RWPE1 (cell line): ENCODE data around the gene TMPRSS3.

ENCODE experiments used
- CTCF ChIA-PET: fragments of 350-600 bp; sonication (Branson Sonifier 250); formaldehyde crosslinking; extraction: SDS; loops from one replicate; lab custom pipeline; 2021; lab: Yijun Ruan, JAX
- POLR2A ChIA-PET: fragments of 400-600 bp; formaldehyde crosslinking; extraction: SDS; loops from one replicate; lab custom pipeline; 2020; ENCODE audit warnings: antibody characterized with exemption; ENCODE audit not compliant: low non-redundant PET; lab: Yijun Ruan, JAX
- DNase-seq: peaks from one replicate; pipeline ENCODE4 v3.0.0; 2012; ENCODE audit warnings: low spot score
- H3K27ac ChIP-seq: fragments of 450-650 bp; 2 replicates; pipeline ENCODE4 v1.5.1; 2017
- CTCF ChIP-seq: fragments of 450-650 bp; conservative IDR thresholded peaks from 2 replicates; pipeline ENCODE4 v1.5.1; 2017; ENCODE audit warnings: low read depth, mild to moderate bottlenecking

Gene TMPRSS3

GRCh38 chr21:42343963-42344510 is 51.8 kb downstream of the TMPRSS3 start:
- POLR2A ChIA-PET = no interaction called here
- CTCF ChIA-PET = no interaction called here
- no peak for DNase-seq

GRCh38 chr21:42343556-42343955 is 52.3 kb downstream of the TMPRSS3 start:
- ChIA-PET POLR2A (no interaction called here), CTCF (interaction anchor here (0.7 kb wide), 1 partner anchor 405 kb away, joined by 3 read pairs; no protein-coding TSS in a partner anchor)
- H3K27ac ChIP-seq = no peak overlapping the region
- no peak for TF ChIP-seq CTCF
- DNase-seq = no peak

More at GRCh38 chr21:42343963-42344510, 51.8 kb downstream of the TMPRSS3 start:
- no peak overlapping the region for H3K27ac ChIP-seq
- TF ChIP-seq CTCF = no peak

- no peak for TF ChIP-seq CTCF
- CTCF ChIA-PET = interaction anchor here (0.7 kb wide), 1 partner anchor 405 kb away, joined by 3 read pairs; no protein-coding TSS in a partner anchor
- H3K27ac ChIP-seq = no peak overlapping the region
- POLR2A ChIA-PET = no interaction called here
- DNase-seq = no peak
Measured at GRCh38 chr21:42343101-42343500, 52.8 kb downstream of the TMPRSS3 start.

- ChIA-PET POLR2A (no interaction called here), CTCF (no interaction called here)
- TF ChIP-seq CTCF = no peak
- no peak for DNase-seq
- H3K27ac ChIP-seq = no peak overlapping the region
Measured at GRCh38 chr21:42341776-42342542, 53.9 kb downstream of the TMPRSS3 start.

- TF ChIP-seq CTCF = no peak
- CTCF ChIA-PET = no interaction called here
Measured at GRCh38 chr21:42340187-42341050, 55.4 kb downstream of the TMPRSS3 start.

More at GRCh38 chr21:42340187-42341050, 55.4 kb downstream of the TMPRSS3 start:
- POLR2A ChIA-PET = no interaction called here
- DNase-seq = no peak
- no peak overlapping the region for H3K27ac ChIP-seq
